HuH-7 (cell line): ENCODE results near the gene LRRN1.
"Not testable (repeated sequence)": the region's sequence is repeated elsewhere in the genome, so short reads cannot be mapped to it uniquely, and the experiment has no call there.

Experiments
- DNase-seq: peaks from one replicate; pipeline ENCODE4 v3.0.0; 2011; ENCODE audit warnings: low spot score

The LRRN1 gene

DNA sequence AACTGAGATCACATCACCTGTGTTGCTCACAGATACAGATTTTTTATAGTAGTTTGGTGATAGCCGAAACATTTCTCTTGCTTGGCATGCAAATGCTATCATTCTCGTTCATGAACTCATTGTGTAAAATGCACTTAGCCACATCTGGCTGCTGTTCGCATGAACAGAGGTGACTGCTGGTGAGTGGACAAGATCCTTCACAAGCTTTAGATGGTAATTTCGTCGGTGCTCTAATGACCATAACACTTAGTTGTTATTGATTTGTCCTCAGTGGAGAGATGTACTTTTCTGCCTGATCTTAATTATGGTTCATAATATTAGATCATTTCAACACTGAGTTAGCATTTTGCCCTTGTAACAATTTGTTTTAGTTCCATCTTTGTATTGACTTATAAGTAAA, 13.8 kb downstream of the LRRN1 start:
- DNase-seq: no peak

DNA sequence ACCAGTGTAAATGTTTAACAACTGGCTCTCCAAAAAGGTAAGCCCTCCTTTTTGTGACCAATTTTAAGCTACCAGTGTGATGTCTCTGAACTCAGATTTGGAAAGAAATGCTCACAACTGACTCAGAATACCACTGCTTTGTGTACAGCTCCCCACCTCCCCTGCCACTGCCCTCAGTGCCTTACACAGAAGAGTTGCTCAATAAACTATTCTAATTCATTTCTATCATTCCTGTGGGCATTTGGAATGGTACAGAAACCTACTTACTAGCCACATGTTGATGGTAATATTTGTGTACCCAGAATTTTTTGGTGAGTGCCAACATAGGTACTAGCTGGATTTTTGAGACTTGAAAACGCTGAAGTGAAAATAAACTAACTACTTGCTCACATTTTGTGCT, 16.0 kb downstream of the LRRN1 start:
- no peak for DNase-seq

DNA sequence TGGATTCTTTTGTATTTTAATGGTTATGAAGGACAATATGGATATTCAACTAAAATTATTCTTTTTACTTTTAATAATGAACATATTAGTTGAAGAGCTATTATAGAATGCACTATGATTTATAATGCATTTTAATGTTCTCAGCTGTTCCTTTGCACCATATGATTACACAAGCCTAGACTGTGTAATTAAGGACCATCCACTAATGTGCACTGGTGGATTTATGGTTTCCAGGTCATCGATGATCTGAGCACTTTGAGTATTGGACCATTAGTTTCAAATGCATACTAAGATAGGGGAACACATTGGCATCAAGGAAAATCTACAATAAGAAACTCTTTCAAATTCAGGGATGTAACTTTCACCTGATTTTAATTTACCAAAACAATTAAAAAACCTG, 16.8 kb downstream of the LRRN1 start:
- DNase-seq: no peak

DNA sequence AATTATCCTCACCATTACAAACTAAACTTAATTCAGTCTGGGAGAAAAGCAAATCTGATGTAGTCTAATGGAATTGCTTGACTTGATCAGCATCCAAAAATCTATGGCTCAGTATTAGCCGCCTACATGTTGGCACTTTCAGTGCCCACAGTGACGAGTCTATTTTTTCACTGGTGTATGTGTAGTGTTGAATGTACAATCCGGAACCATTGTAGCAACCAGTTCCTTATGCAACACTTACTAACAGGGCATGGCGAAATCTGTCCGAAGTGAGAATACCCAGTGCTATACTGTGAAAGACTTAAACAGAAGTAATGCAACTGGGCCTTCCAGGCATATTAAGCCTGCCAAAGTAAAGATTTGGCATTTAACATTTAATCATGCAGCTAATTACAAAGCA, 18.6 kb downstream of the LRRN1 start:
- no peak for DNase-seq

DNA sequence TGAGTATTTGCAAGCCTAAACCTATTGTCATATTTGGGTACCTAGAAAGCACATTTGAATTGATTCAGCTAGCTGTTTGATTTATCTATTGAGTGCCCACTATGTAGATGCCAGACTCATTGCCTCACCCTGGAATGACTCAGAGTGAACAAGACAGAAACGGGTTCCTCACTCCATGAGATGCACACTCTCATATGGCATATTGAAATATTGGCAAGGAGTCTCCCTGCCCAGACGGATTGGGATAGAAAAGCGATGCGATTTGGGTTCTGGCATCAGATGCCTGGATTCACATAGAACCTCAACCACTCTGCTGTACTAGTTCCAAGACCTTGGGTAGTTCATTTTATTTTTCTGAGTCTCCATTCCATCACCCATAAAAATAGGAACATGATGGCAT, 22.5 kb downstream of the LRRN1 start:
- DNase-seq: no peak

DNA sequence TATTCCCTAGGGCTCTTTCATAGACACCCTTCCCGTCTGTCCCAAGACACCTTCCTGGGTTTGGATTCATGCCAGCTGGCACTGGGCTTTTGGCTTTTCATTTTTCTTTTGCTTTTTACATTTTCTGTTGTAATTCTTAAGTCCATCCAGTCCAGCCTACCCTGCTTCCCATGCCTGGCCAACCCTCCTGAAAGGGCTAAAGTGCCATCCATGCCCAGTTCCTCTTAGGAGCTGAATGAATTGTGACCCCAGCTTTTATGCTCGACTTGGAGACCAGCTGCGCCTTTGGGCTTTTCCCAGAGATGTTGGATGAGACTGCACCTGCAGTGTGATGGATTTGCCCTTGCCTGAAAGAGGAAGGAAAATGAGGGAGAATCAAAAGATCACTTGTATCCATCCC, 25.8 kb downstream of the LRRN1 start:
- no peak for DNase-seq

DNA sequence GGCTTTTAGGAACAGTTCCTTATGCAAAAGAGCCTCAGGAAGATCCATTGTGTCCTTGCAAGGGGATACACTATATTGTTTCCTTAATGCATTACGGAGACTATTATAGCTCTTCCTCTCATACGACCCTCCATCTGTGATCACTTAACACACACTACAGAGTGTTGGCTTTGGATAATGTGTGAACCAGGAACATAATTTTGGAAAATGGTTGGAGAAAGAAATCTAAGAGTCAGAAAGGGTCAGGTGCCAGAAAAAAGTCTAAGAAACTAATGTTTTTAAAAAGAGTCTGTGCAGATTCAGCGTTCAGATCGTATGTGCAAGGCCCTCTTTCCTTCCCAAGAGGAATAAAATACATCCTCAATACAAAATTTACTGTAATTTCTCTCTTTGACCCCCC, 27.3 kb downstream of the LRRN1 start:
- no peak for DNase-seq

DNA sequence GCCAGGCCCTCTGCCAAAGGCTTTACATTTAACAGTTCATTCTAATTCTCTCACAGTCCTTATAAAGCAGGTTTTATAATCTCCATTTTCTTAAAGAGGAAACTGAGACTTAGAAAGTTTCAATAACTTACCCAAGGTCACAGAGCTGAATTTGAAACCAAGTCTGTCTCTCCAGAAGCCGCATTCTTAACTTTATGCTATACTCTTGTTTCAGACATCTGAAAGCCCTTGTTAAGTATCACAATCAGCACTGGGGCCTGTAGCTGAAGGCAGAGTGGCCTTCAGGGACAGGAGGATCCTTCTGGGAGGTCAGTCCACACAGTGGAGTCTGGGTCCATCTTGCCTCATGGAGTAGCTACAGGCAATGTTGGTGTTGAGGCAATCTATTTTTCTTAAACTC, 27.9 kb downstream of the LRRN1 start:
- no peak for DNase-seq

DNA sequence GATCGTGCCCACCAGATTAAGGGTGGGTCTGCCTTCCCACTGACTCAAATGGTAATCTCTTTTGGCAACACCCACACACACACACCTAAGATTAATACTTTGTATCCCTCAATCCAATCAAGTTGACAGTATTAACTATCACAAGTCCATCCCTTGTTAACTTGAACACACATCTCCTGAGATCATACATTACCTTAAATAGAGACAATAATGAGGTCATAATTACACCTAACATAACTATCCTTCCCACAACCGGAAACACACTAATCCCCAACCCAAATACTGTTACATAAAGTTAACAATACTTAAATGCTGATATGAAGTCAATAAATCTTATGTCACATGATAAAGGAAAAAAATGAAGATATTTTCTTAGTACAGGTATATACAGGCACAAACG, 29.2 kb downstream of the LRRN1 start:
- DNase-seq: not testable (repeated sequence)

DNA sequence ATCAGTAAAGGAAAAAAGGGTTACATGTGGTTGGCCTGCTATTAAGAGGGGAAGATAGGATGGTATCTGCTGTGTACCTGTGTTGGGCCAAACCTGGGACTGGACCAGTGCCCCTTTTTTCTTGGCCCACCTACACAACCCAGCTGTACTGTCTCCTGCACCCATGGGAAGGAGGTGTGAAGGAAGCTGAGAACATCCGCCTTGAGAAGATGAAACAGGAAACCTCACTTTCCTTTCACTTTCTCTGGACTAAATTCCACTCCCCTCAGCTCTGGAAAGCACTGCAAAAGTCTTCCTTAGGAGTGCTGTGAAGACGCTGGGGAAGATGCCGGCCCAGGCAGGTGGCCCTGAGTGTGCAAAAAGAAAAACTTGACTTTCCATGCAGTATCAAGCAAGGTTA, 37.6 kb downstream of the LRRN1 start:
- no peak for DNase-seq

DNA sequence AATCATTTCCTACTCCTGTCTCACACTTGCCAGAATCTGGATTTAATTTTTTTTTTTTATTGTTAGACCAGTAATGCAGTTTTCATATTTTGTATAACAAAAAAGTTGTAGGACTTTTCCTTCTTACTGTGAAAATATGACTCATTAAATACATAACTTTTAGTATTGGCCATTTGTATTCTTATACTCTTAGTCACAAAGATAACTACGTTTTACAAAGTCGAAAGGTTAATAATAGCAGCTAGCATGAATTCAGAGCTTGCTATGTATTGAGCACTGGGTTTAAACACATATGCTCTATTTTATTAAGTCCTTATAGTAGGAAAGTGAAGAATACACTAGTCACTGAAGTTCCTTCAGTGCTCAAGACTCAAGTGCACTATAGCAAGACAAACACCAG, 43.1 kb downstream of the LRRN1 start:
- no peak for DNase-seq

DNA sequence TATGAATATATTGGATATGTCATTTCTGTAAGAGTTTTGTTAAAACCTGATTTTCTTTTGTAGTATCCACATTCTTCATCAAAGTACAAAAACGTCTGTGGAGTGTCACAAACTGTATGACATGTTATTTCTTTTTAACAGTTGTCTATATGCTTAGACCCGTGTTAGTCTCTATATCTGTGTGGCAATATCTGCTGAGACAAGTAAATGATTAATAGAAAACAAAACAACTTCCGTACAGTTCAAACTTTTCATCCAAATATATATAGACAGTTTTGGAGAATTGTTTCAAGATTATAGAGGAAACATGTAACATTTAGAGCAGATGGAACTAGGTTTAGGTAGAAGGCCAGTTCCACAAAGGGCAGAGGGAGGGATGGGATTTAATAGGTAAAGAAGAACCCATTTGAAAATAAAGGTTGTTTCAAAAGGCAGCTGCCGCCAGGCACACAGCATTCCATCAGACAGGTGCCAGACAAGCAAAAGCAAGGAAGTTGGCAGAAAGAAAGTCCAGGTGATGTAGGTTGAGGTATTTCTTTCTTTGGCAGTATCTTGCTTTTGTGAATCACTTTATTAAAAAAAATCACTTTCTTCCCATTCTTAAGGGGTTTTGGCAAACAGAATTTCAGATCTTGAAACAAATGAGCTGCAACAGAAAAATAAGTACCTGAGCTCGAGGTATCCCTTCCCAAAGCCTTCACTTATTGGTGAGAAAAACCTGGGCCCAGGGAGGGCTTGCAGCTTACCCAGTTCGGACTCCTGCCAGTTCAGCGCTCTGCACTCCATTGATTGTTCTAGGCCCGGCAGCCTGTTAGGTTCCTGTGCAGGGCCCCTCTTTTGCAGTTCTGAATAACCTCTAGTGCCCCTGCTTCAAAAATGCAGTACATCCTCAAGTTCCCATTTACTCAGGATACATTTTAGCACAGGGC, 49.0 kb downstream of the LRRN1 start:
- peak; percentile 26 for DNase-seq

DNA sequence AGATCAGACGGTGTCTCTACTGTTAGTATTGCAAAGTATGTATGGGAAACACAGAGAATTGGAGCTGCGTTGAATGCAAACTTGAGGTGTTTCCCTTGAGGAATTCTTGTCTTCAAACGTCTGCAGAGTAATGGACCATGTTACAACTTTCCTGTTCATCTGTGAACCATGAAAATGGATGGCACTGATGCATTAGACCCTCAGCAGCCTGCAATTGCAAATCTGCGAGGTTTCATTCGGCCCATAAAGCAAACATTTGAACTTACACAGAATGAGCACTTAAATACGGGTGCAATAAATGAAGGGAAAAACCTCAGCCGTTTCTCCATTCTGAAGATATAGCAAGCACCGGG, 49.7 kb downstream of the LRRN1 start:
- DNase-seq: no peak

DNA sequence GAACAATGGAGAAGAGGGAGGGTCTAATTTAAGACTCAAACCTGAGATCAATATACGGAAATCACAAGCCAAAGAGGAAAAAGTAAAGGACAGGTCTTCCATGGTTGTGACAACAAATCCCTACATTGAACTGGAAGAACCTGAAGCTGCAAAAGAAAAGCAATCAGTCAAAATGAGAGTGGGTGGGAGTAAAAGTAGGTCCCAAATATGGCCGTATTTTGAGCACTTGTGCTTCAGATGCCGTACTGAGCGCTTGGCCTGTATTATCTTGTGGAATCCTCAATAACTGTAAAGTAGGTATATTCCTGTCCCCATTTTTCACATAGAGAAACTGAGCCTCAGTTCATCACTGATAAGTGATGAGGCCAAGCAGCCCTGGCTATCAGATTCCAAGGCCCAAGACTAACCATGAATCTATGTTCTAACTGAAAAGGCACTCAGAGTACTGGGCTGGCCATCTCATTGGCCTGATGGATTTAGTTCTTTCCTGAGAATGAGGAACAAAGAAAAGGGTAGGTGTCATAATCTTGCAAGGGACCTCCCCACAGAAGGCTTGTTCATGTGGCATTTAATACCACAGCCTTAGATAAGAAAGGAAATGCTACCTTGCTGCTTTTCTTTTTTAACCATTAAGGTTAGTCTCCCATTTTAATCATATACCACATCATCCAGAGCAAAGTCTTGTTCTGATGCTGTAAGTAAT, 52.5 kb downstream of the LRRN1 start:
- no peak for DNase-seq

DNA sequence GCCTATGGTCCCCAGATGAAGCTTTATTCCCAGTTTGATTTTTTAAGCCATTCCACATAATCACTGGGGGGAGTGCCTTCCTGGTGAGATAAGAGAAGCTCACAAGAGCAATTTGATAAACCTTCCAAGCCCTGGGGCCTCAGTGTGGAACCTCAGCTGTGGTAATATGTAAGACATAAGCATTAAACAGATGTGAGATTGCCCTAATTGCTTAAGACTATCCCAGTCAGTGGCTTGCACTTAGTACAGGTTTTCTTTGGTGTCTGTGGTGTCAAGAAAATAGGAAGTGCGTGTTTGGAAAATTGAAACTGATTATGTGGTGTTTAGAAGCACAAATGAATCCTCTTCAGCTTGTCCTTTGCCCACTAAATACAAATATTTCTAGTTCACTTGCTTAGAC, 54.3 kb downstream of the LRRN1 start:
- DNase-seq: no peak

DNA sequence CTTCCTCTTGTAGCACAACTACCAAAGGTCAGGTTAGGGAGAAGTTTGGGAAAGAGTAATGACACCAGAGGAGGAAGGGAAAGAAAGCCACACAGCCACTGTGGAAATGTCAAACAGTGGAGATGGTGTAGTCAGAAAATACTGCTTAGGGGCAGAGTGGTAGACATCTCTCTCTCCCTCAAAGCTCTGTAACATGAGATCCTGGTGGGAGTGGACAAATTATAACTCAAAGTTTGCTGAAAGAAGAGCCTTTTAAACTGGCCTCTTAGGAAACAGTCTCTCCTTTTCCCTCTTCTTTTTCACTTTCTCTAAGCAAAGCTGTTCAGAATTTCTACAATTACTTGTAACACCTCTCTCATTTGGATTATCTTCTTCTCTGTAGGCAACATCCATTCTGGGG, 55.8 kb downstream of the LRRN1 start:
- DNase-seq: no peak

DNA sequence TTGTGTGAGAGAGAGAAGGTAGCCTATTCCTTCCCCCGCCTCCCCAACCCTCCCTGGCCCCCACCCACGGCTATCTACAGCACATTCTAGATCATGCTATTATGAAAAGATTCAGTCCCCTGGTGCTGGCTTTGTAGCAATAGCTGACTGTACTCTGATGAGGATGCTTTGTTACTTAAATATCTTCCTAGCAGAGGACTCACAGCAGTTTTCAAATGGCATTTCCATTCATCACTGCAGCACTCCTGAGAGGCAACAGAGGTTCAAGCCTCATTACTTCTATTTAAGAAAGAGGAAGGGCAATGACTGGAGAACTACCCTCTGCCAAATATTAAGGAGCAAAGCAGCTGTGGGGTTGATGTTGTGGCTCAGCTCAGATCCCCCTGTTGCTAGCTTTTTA, 61.0 kb downstream of the LRRN1 start:
- DNase-seq: no peak

DNA sequence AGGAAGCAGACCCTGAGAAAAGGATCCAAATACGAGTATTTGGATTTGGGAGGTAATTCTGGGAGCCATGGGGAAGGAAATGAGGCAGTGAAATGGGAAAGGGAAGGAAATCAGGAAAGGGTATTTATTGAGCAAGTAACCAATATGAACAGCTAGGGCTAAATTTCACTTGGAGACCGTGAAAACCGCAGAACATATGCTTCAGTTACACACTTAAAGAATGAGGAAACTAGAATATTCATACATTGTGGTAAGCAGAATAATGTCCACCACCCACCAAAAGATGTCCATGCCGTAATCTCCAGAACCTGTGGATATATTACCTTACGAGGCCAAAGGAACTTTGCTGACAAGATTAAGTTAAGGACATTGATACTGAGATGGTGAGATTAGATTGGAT, 63.3 kb downstream of the LRRN1 start:
- no peak for DNase-seq

DNA sequence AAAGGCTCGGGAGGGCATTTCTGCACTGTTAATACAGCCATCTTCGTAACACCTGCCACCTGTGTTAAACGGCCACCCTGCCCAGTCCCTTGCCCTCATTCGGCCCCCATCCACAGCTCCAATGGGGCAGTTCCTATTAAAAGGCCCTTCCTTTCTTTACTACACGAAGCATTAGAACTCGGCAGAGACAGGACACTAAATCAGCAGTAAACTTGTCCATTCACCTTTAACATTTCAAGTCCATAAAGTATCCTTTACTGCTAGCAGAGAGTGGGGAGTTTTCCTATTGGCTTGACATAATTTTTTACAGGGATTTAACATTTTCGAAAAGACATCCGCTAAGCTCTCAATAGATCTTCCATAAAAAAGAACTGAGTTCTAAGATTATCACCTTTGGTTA, 76.3 kb downstream of the LRRN1 start:
- DNase-seq: no peak

DNA sequence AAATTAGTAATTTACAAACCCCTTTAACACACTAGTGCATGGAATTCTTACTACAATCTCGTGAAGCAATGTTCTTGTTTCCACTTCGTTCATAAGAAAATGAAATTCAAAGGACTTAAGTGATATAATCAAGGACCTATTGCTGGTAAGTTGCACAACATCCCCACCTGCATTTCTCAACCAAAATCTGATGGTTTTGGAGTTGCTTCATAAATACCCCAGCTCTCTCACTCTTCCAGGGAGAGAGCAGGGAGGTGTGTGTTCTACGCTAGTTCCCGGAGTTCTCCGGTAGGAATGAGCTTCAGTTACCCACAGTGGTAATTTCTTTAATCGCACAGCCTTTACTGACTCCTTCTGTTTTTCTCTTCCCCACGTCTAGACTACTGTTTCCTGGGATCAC, 81.8 kb downstream of the LRRN1 start:
- DNase-seq: no peak

DNA sequence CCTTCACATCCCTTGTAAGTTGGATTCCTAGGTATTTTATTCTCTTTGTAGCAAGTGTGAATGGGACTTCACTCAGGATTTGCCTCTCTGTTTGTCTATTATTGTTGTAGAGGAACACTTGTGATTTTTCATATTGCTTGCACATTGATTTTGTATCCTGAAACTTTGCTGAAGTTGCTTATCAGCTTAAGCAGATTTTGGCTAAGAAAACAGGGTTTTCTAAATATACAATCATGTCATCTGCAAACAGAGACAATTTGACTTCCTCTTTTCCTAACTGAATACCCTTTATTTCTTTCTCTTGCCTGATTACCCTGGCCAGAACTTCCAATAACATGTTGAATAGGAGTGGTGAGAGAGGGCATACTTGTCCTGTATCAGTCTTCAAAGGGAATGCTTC, 88.1 kb downstream of the LRRN1 start:
- not testable (repeated sequence) for DNase-seq

DNA sequence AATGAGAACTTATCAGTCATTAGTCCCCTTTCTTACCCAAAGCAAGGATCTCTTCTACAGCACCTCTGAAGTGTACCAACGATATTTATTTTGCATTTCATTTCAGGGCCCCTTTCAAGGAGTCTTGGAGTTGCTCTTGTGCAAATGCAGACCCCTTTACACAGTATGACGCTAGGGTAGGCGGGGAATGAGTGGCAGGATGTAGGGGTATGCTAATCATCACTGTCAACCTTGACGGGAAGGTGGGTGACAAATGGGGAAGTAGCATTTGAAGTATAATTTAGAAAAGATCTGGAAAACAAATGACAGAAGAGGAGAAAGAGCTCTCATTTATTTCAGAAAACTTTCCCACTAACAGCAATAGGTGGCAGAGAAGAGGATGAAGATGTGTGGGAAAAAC, 94.4 kb downstream of the LRRN1 start:
- DNase-seq: no peak
